WTC11 (cell line): ENCODE results near the gene MEIKIN. TPM values are rescaled to one million over a fixed set of nuclear protein-coding genes. Genes with fewer than 3 reads are reported as not detected.

Experiments used
- ATAC-seq: fragments of 200-7000 bp; cut with Tn5 transposase; 2 replicates; pipeline ENCODE4 v1.10.0; 2021; ENCODE audit warnings: mild to moderate bottlenecking, moderate library complexity
- CTCF ChIA-PET: fragments of 300-600 bp; sonication (Branson Sonifier 250); formaldehyde crosslinking; loops from one replicate; lab custom pipeline; 2021; ENCODE audit warnings: antibody characterized with exemption; lab: Charles Lee
- POLR2A ChIA-PET: fragments of 350-600 bp; sonication (Branson Sonifier 250); formaldehyde crosslinking; loops from one replicate; lab custom pipeline; 2021; ENCODE audit warnings: antibody characterized with exemption; lab: Charles Lee
- DNase-seq: peaks from one replicate; pipeline ENCODE4 v3.0.0; 2021; ENCODE audit warnings: low spot score
- H3K27ac Mint-ChIP-seq: 2 replicates; pipeline ENCODE4 v1.8.0; 2021; ENCODE audit warnings: mixed read lengths
- H3K27me3 Mint-ChIP-seq: 2 replicates; pipeline ENCODE4 v1.8.0; 2021; ENCODE audit warnings: low read depth, mild to moderate bottlenecking, moderate library complexity, mixed read lengths
- H3K36me3 Mint-ChIP-seq: 2 replicates; pipeline ENCODE4 v1.8.0; 2021; ENCODE audit warnings: mixed read lengths
- H3K4me1 Mint-ChIP-seq: 2 replicates; pipeline ENCODE4 v1.8.0; 2022; ENCODE audit warnings: mixed read lengths
- H3K4me3 Mint-ChIP-seq: 2 replicates; pipeline ENCODE4 v1.8.0; 2021; ENCODE audit warnings: mild to moderate bottlenecking, moderate library complexity, mixed read lengths
- H3K9me3 Mint-ChIP-seq: 2 replicates; pipeline ENCODE4 v1.8.0; 2021; ENCODE audit warnings: mixed read lengths
- AFF4 ChIP-seq: sonication (generic); formaldehyde crosslinking; IDR thresholded peaks from 2 replicates; pipeline ENCODE4 v1.8.1; 2023; ENCODE audit warnings: mild to moderate bottlenecking, missing genetic modification reagents, borderline replicate concordance
- ARID4B ChIP-seq: sonication (generic); formaldehyde crosslinking; IDR thresholded peaks from 2 replicates; pipeline ENCODE4 v1.8.0; 2023; ENCODE audit warnings: missing genetic modification reagents, mild to moderate bottlenecking, borderline replicate concordance
- CTCF ChIP-seq: fragments of 200-600 bp; IDR thresholded peaks from 2 replicates; pipeline ENCODE4 v1.8.0; 2022; ENCODE audit warnings: antibody characterized with exemption
- E2F4 ChIP-seq: sonication (generic); formaldehyde crosslinking; IDR thresholded peaks from 2 replicates; pipeline ENCODE4 v1.8.1; 2022; ENCODE audit warnings: low read depth, mild to moderate bottlenecking, moderate library complexity, missing genetic modification reagents, borderline replicate concordance
- ESRRA ChIP-seq: sonication (generic); formaldehyde crosslinking; IDR thresholded peaks from 2 replicates; pipeline ENCODE4 v1.8.1; 2022; ENCODE audit warnings: mild to moderate bottlenecking, missing genetic modification reagents, borderline replicate concordance
- ETV6 ChIP-seq: sonication (generic); formaldehyde crosslinking; IDR thresholded peaks from 2 replicates; pipeline ENCODE4 v1.8.1; 2022; ENCODE audit warnings: mild to moderate bottlenecking, missing genetic modification reagents
- FOXK1 ChIP-seq: sonication (generic); formaldehyde crosslinking; IDR thresholded peaks from 2 replicates; pipeline ENCODE4 v1.8.0; 2022; ENCODE audit warnings: mild to moderate bottlenecking, moderate library complexity, missing genetic modification reagents
- MAX ChIP-seq: sonication (generic); formaldehyde crosslinking; IDR thresholded peaks from 2 replicates; pipeline ENCODE4 v1.8.0; 2022; ENCODE audit warnings: mild to moderate bottlenecking, missing genetic modification reagents
- NFE2L1 ChIP-seq: sonication (generic); formaldehyde crosslinking; IDR thresholded peaks from 2 replicates; pipeline ENCODE4 v1.8.1; 2023; ENCODE audit warnings: missing genetic modification reagents
- NR1H2 ChIP-seq: sonication (generic); formaldehyde crosslinking; IDR thresholded peaks from 2 replicates; pipeline ENCODE4 v1.9.0; 2021; ENCODE audit warnings: mild to moderate bottlenecking, moderate library complexity, missing genetic modification reagents
- SP1 ChIP-seq: sonication (generic); formaldehyde crosslinking; conservative IDR thresholded peaks from 2 replicates; pipeline ENCODE4 v1.8.1; 2022; ENCODE audit warnings: missing genetic modification reagents
- TEAD1 ChIP-seq: sonication (generic); formaldehyde crosslinking; IDR thresholded peaks from 2 replicates; pipeline ENCODE4 v1.8.0; 2022; ENCODE audit warnings: mild to moderate bottlenecking, missing genetic modification reagents
- TEAD4 ChIP-seq: sonication (generic); formaldehyde crosslinking; IDR thresholded peaks from 2 replicates; pipeline ENCODE4 v1.8.0; 2022; ENCODE audit warnings: mild to moderate bottlenecking, missing genetic modification reagents
- ZNF219 ChIP-seq: sonication (generic); formaldehyde crosslinking; IDR thresholded peaks from 2 replicates; pipeline ENCODE4 v1.8.0; 2023; ENCODE audit warnings: missing genetic modification reagents, mild to moderate bottlenecking, borderline replicate concordance
- ZNF281 ChIP-seq: sonication (generic); formaldehyde crosslinking; IDR thresholded peaks from 2 replicates; pipeline ENCODE4 v1.8.0; 2023; ENCODE audit warnings: mild to moderate bottlenecking, missing genetic modification reagents
- ZNF532 ChIP-seq: fragments of 250-450 bp; sonication (Bioruptor Pico); IDR thresholded peaks from 2 replicates; pipeline ENCODE4 v1.9.0; 2021; ENCODE audit warnings: mild to moderate bottlenecking, borderline replicate concordance
- total RNA-seq: library from RNA; stranded (reverse); gene quantifications from 3 replicates; pipeline ENCODE4 v1.2.3, GENCODE V29; 2021

Gene MEIKIN
- total RNA-seq, 1 experiment from 2014 or later: not detected

- TF ChIP-seq ZNF281 (CRISPR knock-in tag): no peak
- no peak for TF ChIP-seq NR1H2
- TF ChIP-seq FOXK1 (CRISPR knock-in tag): no peak
- no peak for TF ChIP-seq ETV6
- no peak for TF ChIP-seq ARID4B (CRISPR knock-in tag)
- TF ChIP-seq TEAD4 (CRISPR knock-in tag): no peak
- TF ChIP-seq ESRRA: no peak
Observed at GRCh38 chr5:131855452-131855851, 90.0 kb downstream of the MEIKIN start (continued).

GRCh38 chr5:131854134-131854533, 91.3 kb downstream of the MEIKIN start:
- Mint-ChIP-seq H3K4me3 (no peak overlapping the region), H3K27ac (no peak overlapping the region), H3K9me3 (peaks cover under 1% of the 10 kb centered on the region), H3K4me1 (no peaks in the 10 kb centered on the region), H3K27me3 (no peaks in the 10 kb centered on the region), H3K36me3 (peaks cover under 1% of the 10 kb centered on the region; the same call in 1 of the 2 replicates)
- no peak for ATAC-seq
- CTCF ChIA-PET: no interaction called here
- no peak for DNase-seq
- POLR2A ChIA-PET: no interaction called here
- TF ChIP-seq AFF4 (CRISPR knock-in tag) (no peak), ZNF219 (no peak), ZNF532 (CRISPR knock-in tag) (no peak), CTCF (no peak), SP1 (CRISPR knock-in tag) (no peak), TEAD1 (CRISPR knock-in tag) (no peak), NFE2L1 (no peak), MAX (no peak), E2F4 (no peak)
